ENCODE data around the gene CD53. TPM values are rescaled to one million over a fixed set of nuclear protein-coding genes. Genes with fewer than 3 reads are reported as not detected.

Gene CD53
- total RNA-seq, 2 experiments from 2014 or later = 134 to 180 TPM

GRCh38 chr1:110944806-110945205 is 71.9 kb downstream of the CD53 start:
- CTCF ChIA-PET (ENCODE audit: unreplicated experiment) = interaction anchor here (0.6 kb wide), 1 partner anchor 825 kb away, joined by 3 read pairs; no protein-coding TSS in a partner anchor
- BruUV-seq (replicated peaks) = no TSS peak

GRCh38 chr1:110945626-110946025 is 72.7 kb downstream of the CD53 start:
- no peak overlapping the region for H3K4me3 ChIP-seq (ENCODE audit: low read depth, low read length, poor library complexity, severe bottlenecking)
- BruUV-seq (replicated peaks) = no TSS peak
- H3K9me2 ChIP-seq (ENCODE audit: insufficient read depth, low read length) = no peaks in the 10 kb centered on the region
- ChIA-PET CTCF (ENCODE audit: unreplicated experiment) (no interaction called here), POLR2A (no interaction called here)
- no peaks in the 10 kb centered on the region for H3K9me3 ChIP-seq (ENCODE audit: low read length)
- intact Hi-C loops (cut with micrococcal nuclease; ENCODE audit: unreplicated experiment) = no loop called here
- H3K4me1 ChIP-seq (ENCODE audit: insufficient read depth, low read length, poor library complexity, severe bottlenecking) = no peaks in the 10 kb centered on the region
- no peak overlapping the region for H3K27ac ChIP-seq (ENCODE audit: low read depth, low read length, poor library complexity, severe bottlenecking)
- no peaks in the 10 kb centered on the region for H4K20me1 ChIP-seq (ENCODE audit: insufficient read depth, low read length)
- no peaks in the 10 kb centered on the region for H3K79me2 ChIP-seq (ENCODE audit: insufficient read depth, low read depth, low read length)
- no peak for DNase-seq (ENCODE audit: low spot score)
- H3K4me2 ChIP-seq (ENCODE audit: low read length) = no peak overlapping the region
- no peak overlapping the region for H2AFZ ChIP-seq (ENCODE audit: low read length)
- peaks cover 13% of the 10 kb centered on the region; the same call in 1 of the 2 replicates for H3K36me3 ChIP-seq (ENCODE audit: insufficient read depth, low read length)
- no peak for TF ChIP-seq EZH2phosphoT487 (IDR thresholded peaks at IDR 0.05; ENCODE audit: borderline replicate concordance, low read depth, low read length)
- TF ChIP-seq, protein P1, sequence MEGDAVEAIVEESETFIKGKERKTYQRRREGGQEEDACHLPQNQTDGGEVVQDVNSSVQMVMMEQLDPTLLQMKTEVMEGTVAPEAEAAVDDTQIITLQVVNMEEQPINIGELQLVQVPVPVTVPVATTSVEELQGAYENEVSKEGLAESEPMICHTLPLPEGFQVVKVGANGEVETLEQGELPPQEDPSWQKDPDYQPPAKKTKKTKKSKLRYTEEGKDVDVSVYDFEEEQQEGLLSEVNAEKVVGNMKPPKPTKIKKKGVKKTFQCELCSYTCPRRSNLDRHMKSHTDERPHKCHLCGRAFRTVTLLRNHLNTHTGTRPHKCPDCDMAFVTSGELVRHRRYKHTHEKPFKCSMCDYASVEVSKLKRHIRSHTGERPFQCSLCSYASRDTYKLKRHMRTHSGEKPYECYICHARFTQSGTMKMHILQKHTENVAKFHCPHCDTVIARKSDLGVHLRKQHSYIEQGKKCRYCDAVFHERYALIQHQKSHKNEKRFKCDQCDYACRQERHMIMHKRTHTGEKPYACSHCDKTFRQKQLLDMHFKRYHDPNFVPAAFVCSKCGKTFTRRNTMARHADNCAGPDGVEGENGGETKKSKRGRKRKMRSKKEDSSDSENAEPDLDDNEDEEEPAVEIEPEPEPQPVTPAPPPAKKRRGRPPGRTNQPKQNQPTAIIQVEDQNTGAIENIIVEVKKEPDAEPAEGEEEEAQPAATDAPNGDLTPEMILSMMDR (conservative IDR thresholded peaks at IDR 0.05; ENCODE audit: low read length) = no peak

More at GRCh38 chr1:110944806-110945205, 71.9 kb downstream of the CD53 start:
- Histone ChIP-seq H3K4me1 (ENCODE audit: insufficient read depth, low read length, poor library complexity, severe bottlenecking) (no peaks in the 10 kb centered on the region), H2AFZ (ENCODE audit: low read length) (no peak overlapping the region), H3K27ac (ENCODE audit: low read depth, low read length, poor library complexity, severe bottlenecking) (no peak overlapping the region), H3K4me2 (ENCODE audit: low read length) (no peak overlapping the region), H3K79me2 (ENCODE audit: insufficient read depth, low read depth, low read length) (no peaks in the 10 kb centered on the region), H4K20me1 (ENCODE audit: insufficient read depth, low read length) (no peaks in the 10 kb centered on the region), H3K4me3 (ENCODE audit: low read depth, low read length, poor library complexity, severe bottlenecking) (no peak overlapping the region), H3K9me2 (ENCODE audit: insufficient read depth, low read length) (no peaks in the 10 kb centered on the region), H3K9me3 (ENCODE audit: low read length) (no peaks in the 10 kb centered on the region), H3K36me3 (ENCODE audit: insufficient read depth, low read length) (peaks cover 9% of the 10 kb centered on the region; the same call in 1 of the 2 replicates)
- intact Hi-C loops (cut with micrococcal nuclease; ENCODE audit: unreplicated experiment) = no loop called here
- DNase-seq (ENCODE audit: low spot score) = no peak
- POLR2A ChIA-PET = interaction anchor here (0.6 to 0.8 kb wide), 4 partner anchors 22 to 689 kb away, joined by 3 to 4 read pairs (median 4); no protein-coding TSS in a partner anchor
- TF ChIP-seq EZH2phosphoT487 (IDR thresholded peaks at IDR 0.05; ENCODE audit: borderline replicate concordance, low read depth, low read length) = no peak
- TF ChIP-seq, protein P1 (conservative IDR thresholded peaks at IDR 0.05; ENCODE audit: low read length) = no peak

GRCh38 chr1:110948038-110948810 is 75.3 kb downstream of the CD53 start:
- no peak for TF ChIP-seq EZH2phosphoT487 (IDR thresholded peaks at IDR 0.05; ENCODE audit: borderline replicate concordance, low read depth, low read length)
- TF ChIP-seq, protein P1 (conservative IDR thresholded peaks at IDR 0.05; ENCODE audit: low read length) = no peak
- Histone ChIP-seq H3K9me2 (ENCODE audit: insufficient read depth, low read length) (no peaks in the 10 kb centered on the region), H3K4me3 (ENCODE audit: low read depth, low read length, poor library complexity, severe bottlenecking) (no peak overlapping the region), H3K27ac (ENCODE audit: low read depth, low read length, poor library complexity, severe bottlenecking) (no peak overlapping the region), H3K9me3 (ENCODE audit: low read length) (no peaks in the 10 kb centered on the region), H3K4me1 (ENCODE audit: insufficient read depth, low read length, poor library complexity, severe bottlenecking) (no peaks in the 10 kb centered on the region), H2AFZ (ENCODE audit: low read length) (no peak overlapping the region), H4K20me1 (ENCODE audit: insufficient read depth, low read length) (no peaks in the 10 kb centered on the region), H3K4me2 (ENCODE audit: low read length) (no peak overlapping the region), H3K79me2 (ENCODE audit: insufficient read depth, low read depth, low read length) (no peaks in the 10 kb centered on the region), H3K36me3 (ENCODE audit: insufficient read depth, low read length) (peaks cover 21% of the 10 kb centered on the region)
- intact Hi-C loops (cut with micrococcal nuclease; ENCODE audit: unreplicated experiment) = no loop called here
- ChIA-PET POLR2A (interaction anchor here (0.6 to 0.8 kb wide), 4 partner anchors 11 to 161 kb away, joined by 3 read pairs; no protein-coding TSS in a partner anchor), CTCF (ENCODE audit: unreplicated experiment) (no interaction called here)
- BruUV-seq (replicated peaks) = no TSS peak
- no peak for DNase-seq (ENCODE audit: low spot score)
